ENCODE measurements around the gene OMP.

Gene OMP

GRCh38 chr11:77149716-77150392 lies 47.2 kb downstream of the OMP start:
- TF ChIP-seq EGR1 (IDR thresholded peaks at IDR 0.05) (no peak), CREB1 (IDR thresholded peaks at IDR 0.05; ENCODE audit: low read depth) (no peak), YY1 (IDR thresholded peaks at IDR 0.05; ENCODE audit: low read depth) (no peak), NFIC (IDR thresholded peaks at IDR 0.05) (no peak), CEBPB (IDR thresholded peaks at IDR 0.05) (no peak), TAF1 (IDR thresholded peaks at IDR 0.05; ENCODE audit: low read depth) (no peak), TEAD4 (IDR thresholded peaks at IDR 0.05) (no peak), RAD21 (IDR thresholded peaks at IDR 0.05; ENCODE audit: low read depth) (no peak), ZBTB7A (IDR thresholded peaks at IDR 0.05; ENCODE audit: low read depth) (no peak)
- TF ChIP-seq, protein P1, sequence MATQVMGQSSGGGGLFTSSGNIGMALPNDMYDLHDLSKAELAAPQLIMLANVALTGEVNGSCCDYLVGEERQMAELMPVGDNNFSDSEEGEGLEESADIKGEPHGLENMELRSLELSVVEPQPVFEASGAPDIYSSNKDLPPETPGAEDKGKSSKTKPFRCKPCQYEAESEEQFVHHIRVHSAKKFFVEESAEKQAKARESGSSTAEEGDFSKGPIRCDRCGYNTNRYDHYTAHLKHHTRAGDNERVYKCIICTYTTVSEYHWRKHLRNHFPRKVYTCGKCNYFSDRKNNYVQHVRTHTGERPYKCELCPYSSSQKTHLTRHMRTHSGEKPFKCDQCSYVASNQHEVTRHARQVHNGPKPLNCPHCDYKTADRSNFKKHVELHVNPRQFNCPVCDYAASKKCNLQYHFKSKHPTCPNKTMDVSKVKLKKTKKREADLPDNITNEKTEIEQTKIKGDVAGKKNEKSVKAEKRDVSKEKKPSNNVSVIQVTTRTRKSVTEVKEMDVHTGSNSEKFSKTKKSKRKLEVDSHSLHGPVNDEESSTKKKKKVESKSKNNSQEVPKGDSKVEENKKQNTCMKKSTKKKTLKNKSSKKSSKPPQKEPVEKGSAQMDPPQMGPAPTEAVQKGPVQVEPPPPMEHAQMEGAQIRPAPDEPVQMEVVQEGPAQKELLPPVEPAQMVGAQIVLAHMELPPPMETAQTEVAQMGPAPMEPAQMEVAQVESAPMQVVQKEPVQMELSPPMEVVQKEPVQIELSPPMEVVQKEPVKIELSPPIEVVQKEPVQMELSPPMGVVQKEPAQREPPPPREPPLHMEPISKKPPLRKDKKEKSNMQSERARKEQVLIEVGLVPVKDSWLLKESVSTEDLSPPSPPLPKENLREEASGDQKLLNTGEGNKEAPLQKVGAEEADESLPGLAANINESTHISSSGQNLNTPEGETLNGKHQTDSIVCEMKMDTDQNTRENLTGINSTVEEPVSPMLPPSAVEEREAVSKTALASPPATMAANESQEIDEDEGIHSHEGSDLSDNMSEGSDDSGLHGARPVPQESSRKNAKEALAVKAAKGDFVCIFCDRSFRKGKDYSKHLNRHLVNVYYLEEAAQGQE (IDR thresholded peaks at IDR 0.05; ENCODE audit: low read depth) = no peak
- TF ChIP-seq, protein P2, sequence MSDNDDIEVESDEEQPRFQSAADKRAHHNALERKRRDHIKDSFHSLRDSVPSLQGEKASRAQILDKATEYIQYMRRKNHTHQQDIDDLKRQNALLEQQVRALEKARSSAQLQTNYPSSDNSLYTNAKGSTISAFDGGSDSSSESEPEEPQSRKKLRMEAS (IDR thresholded peaks at IDR 0.05) = no peak
- TF ChIP-seq, protein P3, sequence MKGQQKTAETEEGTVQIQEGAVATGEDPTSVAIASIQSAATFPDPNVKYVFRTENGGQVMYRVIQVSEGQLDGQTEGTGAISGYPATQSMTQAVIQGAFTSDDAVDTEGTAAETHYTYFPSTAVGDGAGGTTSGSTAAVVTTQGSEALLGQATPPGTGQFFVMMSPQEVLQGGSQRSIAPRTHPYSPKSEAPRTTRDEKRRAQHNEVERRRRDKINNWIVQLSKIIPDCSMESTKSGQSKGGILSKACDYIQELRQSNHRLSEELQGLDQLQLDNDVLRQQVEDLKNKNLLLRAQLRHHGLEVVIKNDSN (IDR thresholded peaks at IDR 0.05) = no peak

- TF ChIP-seq CEBPB (IDR thresholded peaks at IDR 0.05) = no peak
- TF ChIP-seq, protein P2 (IDR thresholded peaks at IDR 0.05) = no peak
- TF ChIP-seq CREB1 (IDR thresholded peaks at IDR 0.05; ENCODE audit: low read depth) = no peak
These were observed 48.2 kb downstream of the OMP start for GRCh38 chr11:77150836-77151235.

DNA sequence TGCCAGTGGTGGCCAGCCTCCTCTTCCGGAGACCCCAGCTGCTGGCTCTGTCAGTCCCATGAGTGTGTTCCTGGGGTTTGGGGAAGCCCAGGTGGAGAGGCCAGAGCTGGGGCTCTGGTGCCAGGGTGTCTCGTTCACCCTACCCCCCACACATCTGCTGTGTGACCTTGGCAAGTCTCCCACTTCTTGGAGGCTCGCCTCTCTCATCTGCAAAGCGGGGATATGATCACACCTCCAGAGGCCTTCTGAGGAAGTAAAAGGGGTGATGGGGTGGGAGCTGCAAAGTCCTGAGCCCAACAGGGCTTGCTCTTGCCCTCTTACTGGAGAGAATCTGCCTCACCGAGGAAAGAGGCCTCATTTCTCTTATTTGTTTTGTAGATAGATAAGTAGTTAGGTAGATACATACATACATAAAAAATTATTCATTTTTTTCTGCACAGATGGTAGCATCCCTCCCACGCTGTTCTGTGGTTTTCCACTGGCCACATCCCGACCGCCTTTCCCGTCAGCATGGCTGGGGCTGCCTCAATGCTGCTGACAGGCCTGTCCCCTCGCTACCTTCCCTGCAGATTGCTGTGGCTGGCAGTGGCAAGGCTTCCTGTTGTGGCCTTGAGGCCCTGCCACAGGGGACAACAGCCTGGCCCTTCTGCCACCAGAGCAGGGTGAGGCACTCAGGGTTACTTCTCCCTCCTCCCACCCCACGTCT lies 49.3 kb downstream of the OMP start:
- TF ChIP-seq YY1 (IDR thresholded peaks at IDR 0.05; ENCODE audit: low read depth) (no peak), CREB1 (IDR thresholded peaks at IDR 0.05; ENCODE audit: low read depth) (no peak), ZBTB7A (IDR thresholded peaks at IDR 0.05; ENCODE audit: low read depth) (no peak), EGR1 (IDR thresholded peaks at IDR 0.05) (no peak), FOXM1 (IDR thresholded peaks at IDR 0.05; ENCODE audit: borderline replicate concordance, low read depth) (no peak), EP300 (IDR thresholded peaks at IDR 0.05; ENCODE audit: borderline replicate concordance) (no peak), RAD21 (IDR thresholded peaks at IDR 0.05; ENCODE audit: low read depth) (no peak), TAF1 (IDR thresholded peaks at IDR 0.05; ENCODE audit: low read depth) (no peak), TCF12 (IDR thresholded peaks at IDR 0.05; ENCODE audit: low read depth) (no peak), CEBPB (IDR thresholded peaks at IDR 0.05) (no peak), TEAD4 (IDR thresholded peaks at IDR 0.05) (no peak), NFIC (IDR thresholded peaks at IDR 0.05) (no peak)
- TF ChIP-seq, protein P1 (IDR thresholded peaks at IDR 0.05; ENCODE audit: low read depth) = no peak
- TF ChIP-seq, protein P3 (IDR thresholded peaks at IDR 0.05) = no peak
- TF ChIP-seq, protein P2 (IDR thresholded peaks at IDR 0.05) = no peak

DNA sequence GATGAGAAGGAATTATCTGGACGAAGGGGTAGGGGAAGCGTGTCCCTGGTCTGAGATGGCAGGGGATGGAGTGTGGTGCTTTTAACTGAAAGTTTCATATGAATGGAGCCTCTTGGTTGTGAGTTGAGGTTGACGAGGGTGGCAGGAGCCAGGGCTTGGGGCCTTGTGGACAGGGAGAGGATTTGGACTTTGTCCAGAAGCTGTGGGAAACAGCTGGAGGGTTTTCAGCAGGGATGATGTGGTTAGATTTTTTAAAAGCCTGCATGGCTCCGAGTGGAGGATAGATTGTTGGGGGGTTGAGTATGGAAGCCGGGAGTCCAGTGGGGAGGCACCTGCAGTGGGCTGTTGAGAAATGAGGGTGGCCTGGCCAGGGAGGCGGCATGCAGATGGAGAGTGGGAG lies 50.2 kb downstream of the OMP start:
- TF ChIP-seq ZBTB7A (IDR thresholded peaks at IDR 0.05; ENCODE audit: low read depth) (no peak), RAD21 (IDR thresholded peaks at IDR 0.05; ENCODE audit: low read depth) (no peak), CREB1 (IDR thresholded peaks at IDR 0.05; ENCODE audit: low read depth) (no peak), TEAD4 (IDR thresholded peaks at IDR 0.05) (no peak), TCF12 (IDR thresholded peaks at IDR 0.05; ENCODE audit: low read depth) (no peak), NFIC (IDR thresholded peaks at IDR 0.05) (no peak), YY1 (IDR thresholded peaks at IDR 0.05; ENCODE audit: low read depth) (no peak), EP300 (IDR thresholded peaks at IDR 0.05; ENCODE audit: borderline replicate concordance) (no peak), CEBPB (IDR thresholded peaks at IDR 0.05) (no peak), TAF1 (IDR thresholded peaks at IDR 0.05; ENCODE audit: low read depth) (no peak), EGR1 (IDR thresholded peaks at IDR 0.05) (no peak)
- TF ChIP-seq, protein P1 (IDR thresholded peaks at IDR 0.05; ENCODE audit: low read depth) = no peak
- TF ChIP-seq, protein P2 (IDR thresholded peaks at IDR 0.05) = no peak
- TF ChIP-seq, protein P3 (IDR thresholded peaks at IDR 0.05) = no peak

All from Ishikawa (cell line).